HG02642 (cell line): ENCODE measurements around the gene UCN.
"Not testable (repeated sequence)": the region's sequence is repeated elsewhere in the genome, so short reads cannot be mapped to it uniquely, and the experiment has no call there.

Experiments
- ATAC-seq: cut with Tn5 transposase; IDR thresholded peaks from one replicate; pipeline ENCODE4 v1.9.1; 2021; ENCODE audit warnings: mild to moderate bottlenecking; ENCODE audit not compliant: unreplicated experiment, poor library complexity

UCN gene

GRCh38 chr2:27308359-27308881 lies at the start of gene UCN:
Gene UCN, minus strand, starts transcription at chr2:27308445. Its CDS starts 550 bp downstream, at chr2:27307895.
- ATAC-seq, result no peak

GRCh38 chr2:27356382-27357181 lies 48.3 kb upstream of the UCN start, which contains the start of gene GTF3C2:
Gene GTF3C2, minus strand, starts transcription at chr2:27356764. Its CDS starts 13,210 bp downstream, at chr2:27343554.
- peak; percentile 89 for ATAC-seq

GRCh38 chr2:27356056-27356381 lies 47.8 kb upstream of the UCN start:
- peak; percentile 34 for ATAC-seq

GRCh38 chr2:27354597-27354927 lies 46.3 kb upstream of the UCN start:
- ATAC-seq, result no peak

GRCh38 chr2:27353762-27354596 lies 45.7 kb upstream of the UCN start:
- no peak for ATAC-seq

DNA sequence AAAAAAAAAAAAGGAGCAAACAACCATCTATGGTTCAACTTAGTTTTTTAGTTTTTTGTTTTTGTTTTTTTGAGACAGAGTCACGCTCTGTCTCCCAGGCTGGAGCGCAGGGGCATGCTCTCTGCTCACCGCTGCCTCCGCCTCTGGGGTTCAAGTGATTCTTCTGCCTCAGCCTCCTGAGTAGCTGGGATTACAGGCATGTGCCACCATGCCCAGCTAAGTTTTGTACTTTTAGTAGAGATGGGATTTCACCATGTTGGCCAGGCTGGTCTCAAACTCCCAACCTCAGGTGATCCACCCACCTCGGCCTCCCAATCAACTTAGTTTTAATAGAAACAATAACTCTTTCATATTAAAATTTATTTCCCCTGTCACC lies 45.1 kb upstream of the UCN start:
- not testable (repeated sequence) for ATAC-seq

- ATAC-seq, result no peak
Measured at GRCh38 chr2:27351802-27352598, 43.8 kb upstream of the UCN start.

- no peak for ATAC-seq
Measured at GRCh38 chr2:27350106-27350693, 42.0 kb upstream of the UCN start.

- no peak for ATAC-seq
Measured at GRCh38 chr2:27347641-27348040, 39.4 kb upstream of the UCN start.

DNA sequence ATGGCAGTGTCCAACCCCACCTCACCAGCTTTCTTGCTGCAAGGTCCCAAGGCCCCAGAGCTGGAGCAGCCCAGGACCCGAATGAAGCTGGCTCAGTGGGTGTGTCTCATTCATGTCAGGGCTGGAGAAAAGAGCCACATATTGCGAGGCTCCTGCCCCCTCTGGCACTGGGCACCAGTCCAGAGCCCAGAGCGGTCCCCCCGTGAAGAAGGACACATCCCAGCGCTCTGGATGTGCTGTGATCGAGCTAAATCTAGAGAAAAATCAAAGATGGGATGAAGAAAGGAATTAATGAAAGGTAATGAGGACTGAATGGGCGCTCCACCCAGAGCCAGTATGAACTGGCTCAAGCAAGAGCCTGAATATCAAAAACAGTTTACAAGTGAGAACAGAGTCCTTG lies 27.9 kb upstream of the UCN start:
- no peak for ATAC-seq

DNA sequence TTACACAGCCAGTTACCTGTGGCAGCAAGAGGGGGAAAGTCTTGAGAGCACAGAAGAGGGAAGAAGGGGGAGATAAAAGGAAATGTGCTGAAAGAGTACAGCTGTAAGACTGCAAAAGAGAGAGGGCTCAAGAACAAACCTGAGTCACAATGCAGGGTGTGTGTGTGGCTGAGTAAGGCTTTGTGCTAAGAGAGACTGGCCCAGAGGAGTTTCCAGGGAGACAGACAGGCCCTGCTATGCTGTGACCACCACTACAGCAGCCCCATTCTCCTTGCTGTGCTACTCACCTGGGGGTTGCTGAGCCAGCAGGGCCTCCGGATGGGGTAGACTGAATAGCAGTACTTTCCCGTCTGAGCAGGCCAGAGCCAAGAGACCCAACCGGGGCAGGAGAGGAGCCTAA lies 27.1 kb upstream of the UCN start:
- ATAC-seq, result no peak

DNA sequence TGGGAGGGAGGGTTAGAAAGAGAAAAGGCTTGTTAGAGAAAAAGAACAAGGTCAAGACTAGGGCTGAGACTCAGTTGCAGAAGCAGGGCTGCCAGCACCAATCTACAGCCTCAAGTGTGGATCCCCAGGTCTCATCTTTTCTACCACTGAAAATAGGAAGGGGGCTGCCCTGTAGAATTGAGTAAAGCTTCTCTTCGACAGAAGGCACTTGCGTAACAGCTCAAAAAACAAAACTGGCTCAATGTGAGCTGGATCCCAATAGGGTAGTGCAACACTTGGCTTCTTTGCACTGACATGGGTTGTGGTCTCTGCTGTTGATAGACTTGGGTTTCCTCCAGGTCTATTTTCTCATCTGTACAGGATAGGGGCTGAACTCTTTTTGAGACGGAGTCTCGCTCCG lies 16.5 kb upstream of the UCN start:
- no peak for ATAC-seq

- ATAC-seq, result no peak
Measured at GRCh38 chr2:27323596-27324285, 15.5 kb upstream of the UCN start.

- peak; percentile 92 for ATAC-seq
Measured at GRCh38 chr2:27322766-27323595, 14.7 kb upstream of the UCN start, which contains the start of gene MPV17. Gene MPV17, minus strand, starts transcription at chr2:27323097. Its CDS starts 580 bp downstream, at chr2:27322517.

DNA sequence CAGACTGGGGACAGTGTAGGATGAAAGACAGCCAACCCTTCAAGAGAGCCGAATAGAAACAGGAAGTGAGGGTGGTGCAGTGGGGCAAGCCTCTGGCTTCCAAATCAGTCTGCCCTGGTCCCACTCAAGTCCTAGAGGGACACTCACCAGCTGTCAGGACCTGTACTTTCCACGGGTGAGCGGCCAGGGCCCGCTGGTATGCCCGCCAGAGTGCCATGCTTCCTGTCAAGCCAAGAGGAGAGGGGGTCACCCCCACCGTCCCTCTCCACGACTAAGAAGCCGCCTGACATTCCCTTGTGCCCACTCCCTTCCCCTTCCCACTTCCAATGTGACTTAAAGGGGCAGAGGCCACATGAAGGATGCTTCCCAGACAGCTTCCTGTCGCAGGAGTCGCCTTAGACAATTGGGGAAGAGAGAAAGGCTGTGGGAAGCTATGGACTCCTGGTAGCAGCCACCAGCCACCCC lies 14.1 kb upstream of the UCN start:
- ATAC-seq, result peak; percentile 18

DNA sequence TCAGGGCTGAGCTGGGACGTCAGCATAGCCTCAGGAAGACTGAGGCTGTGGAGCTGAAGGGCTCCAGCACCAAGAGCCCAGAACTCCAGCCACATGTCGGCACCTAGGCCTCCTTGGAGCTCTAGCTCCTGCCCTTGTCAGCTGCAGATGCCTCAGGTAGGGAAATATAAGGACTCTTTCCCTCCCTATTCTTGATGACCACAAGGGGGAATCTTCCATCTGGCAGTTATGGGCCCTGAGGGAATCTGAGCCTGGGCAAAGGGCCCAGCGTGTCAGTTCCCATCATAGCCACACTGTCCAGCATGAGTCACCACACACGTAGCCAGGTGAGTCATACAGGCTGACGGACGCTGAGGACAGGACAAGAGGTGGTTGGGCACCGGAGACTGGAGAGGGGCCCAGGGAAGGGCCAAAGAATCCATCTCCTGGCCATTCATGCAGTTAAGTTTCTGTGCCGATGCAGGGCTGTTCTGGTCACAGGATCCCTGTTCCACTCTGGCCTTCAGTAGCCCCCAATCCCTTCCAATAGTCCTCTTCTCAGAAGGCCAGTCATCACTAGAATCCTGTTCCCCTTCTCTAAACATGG lies 12.8 kb upstream of the UCN start:
- ATAC-seq, result no peak

GRCh38 chr2:27319839-27320238 lies 11.6 kb upstream of the UCN start:
- not testable (repeated sequence) for ATAC-seq
